GM19372 (cell line): ENCODE measurements around the gene PALM.
"Not testable (repeated sequence)": the region's sequence is repeated elsewhere in the genome, so short reads cannot be mapped to it uniquely, and the experiment has no call there.

Experiments
- ATAC-seq: cut with Tn5 transposase; IDR thresholded peaks from one replicate; pipeline ENCODE4 v1.9.1; 2021; ENCODE audit warnings: mild to moderate bottlenecking, low read depth, moderate library complexity; ENCODE audit not compliant: unreplicated experiment

The PALM gene

DNA sequence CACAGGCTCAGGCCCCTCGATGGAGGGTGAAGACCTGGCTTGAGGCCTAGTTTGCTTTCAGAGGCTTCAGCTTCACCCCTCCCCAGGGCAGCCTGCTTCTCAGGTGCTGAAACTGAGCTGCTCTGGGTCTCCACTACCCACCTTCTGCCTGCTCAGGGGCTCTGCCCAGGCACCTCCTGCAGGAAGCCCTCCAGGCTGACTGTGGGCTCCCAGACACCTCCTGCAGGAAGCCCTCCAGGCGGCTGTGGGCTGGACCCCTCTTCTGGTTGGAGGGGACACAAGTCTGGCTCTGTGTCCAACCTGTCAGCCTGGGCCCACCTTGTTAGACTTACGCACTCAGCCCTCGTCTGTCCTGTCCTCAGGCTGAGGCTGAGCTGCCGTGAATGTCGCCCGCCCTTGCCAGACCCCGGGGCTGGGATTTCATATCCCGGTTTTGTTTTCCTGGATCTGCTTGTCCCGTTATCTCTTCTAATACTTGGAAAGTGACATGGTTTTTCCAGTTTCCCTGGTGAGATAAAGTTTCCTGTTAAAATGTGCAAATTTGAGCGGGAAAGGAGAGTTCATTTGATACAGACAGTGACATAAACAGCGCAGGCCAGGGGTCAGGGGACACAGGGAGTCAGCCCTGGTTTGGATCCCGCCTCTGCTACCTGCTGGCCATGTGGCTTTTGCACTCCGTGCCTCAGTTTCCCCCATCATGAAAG is 21.4 kb downstream of the PALM start:
- no peak for ATAC-seq

DNA sequence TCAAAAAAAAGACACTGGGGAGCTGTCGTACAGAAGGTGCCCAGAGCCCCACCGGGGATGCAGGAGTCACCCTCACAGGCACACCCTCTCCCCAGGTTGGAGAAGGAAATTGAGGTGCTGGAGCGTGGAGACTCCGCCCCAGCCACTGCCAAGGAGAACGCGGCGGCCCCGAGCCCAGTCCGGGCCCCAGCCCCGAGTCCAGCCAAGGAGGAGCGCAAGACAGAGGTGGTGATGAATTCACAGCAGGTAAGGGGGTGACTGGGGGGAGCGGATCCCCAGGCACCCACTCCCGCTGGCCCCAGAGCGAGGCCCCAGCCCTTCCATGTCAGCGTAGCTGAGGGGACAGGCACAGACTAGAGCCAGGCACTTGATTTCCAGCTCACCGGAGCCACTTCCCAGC is 22.3 kb downstream of the PALM start:
- ATAC-seq, result no peak

DNA sequence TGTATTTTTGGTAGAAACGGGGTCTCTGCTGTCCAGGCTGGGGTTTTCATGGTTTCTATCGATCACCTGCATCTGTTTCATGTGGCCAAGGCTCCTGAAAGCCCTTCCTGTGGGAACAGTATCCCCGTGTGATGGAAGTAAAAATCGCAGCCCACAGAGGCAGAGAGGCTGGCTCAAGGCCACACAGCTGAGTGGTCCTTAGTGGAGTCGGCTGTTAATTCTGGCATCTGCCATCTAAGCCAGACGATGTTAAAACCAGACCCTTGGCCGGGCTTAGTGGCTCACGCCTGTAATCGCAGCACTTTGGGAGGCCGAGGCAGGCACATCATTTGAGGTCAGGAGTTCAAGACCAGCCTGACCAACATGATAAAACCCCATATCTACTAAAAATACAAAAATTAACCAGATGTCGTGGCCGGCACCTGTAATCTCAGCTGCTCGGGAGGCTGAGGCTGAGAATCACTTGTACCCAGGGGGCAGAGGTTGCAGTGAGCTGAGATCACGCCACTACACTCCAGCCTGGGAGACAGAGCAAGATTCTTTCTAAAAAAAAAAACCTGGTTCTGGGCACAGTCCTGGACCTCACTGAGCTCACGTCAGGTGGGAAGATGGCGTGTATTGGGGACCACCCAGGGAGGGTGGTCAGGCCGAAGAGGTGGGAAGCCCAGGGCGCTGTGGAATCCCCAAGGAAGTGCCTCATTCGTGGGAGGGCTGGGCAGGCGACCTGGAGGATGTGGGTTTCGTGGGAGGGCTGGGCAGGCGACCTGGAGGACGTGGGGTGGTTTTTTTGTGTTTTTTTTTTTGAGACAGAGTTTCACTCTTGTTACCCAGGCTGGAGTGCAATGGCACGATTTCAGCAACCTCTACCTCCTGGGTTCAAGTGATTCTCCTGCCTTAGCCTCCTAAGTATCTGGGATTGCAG is 23.7 kb downstream of the PALM start:
- no peak for ATAC-seq

DNA sequence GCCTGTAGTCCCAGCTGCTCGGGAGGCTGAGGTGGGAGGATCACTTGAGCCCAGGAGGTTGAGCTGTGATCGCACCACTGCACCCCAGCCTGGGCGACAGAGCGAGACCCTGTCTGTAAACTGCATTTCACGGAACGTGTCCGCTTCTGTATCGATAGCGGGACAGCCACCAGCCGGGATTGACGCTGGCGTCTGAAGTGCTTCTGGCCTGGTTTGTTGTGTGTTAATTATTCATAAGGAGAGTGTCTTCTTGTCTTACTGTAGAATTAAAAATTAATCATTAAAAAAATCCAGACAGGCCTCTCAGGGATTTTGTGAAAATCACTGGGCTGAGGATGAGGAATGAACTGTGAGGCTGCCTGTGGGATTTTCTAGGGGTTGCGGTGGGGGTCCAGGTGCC is 26.0 kb downstream of the PALM start:
- no peak for ATAC-seq

DNA sequence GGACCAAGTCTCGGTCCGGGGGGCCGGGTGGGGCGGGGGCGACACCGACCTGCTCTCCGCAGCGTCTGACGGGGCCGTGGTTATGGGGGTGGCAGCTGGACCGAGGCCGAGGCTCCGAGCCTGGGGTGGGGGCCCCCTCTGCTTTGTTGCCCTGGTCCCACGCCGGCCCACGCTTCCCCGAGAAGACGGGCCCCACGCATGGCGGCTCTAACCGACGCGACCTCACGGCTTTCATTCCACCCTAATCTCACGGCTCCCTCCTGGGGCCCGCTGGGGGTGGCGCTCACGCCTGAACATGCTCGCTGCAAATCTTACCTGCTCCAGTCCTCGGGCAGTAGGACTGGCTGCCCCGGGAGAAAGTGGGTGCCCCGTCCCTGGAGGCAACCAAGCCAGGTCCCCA is 27.4 kb downstream of the PALM start:
- ATAC-seq, result no peak

DNA sequence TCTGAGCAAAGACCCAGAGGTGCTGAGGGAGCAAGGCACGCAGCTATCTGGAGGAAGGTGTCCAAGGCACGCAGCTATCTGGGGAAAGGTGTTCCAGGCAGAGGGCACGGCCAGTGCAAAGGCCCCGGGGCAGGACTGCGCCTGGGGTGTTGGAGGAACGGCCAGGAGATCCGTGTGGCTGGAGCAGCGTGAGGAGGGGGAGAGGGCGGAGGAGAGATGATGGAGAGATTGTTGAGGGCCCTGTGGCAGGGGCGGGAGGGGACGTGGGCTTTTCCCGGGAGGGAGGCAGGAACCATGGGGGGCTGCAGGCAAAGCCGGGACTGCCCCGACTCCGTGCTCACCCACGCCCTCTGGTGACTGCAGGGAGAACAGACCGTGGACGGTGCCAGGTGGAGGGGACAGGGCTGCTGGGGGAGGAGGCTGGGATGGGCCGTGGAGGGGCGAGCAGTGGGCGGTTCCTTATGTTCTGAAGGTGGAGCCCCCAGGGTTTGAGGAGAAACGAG is 28.9 kb downstream of the PALM start:
- ATAC-seq, result no peak

DNA sequence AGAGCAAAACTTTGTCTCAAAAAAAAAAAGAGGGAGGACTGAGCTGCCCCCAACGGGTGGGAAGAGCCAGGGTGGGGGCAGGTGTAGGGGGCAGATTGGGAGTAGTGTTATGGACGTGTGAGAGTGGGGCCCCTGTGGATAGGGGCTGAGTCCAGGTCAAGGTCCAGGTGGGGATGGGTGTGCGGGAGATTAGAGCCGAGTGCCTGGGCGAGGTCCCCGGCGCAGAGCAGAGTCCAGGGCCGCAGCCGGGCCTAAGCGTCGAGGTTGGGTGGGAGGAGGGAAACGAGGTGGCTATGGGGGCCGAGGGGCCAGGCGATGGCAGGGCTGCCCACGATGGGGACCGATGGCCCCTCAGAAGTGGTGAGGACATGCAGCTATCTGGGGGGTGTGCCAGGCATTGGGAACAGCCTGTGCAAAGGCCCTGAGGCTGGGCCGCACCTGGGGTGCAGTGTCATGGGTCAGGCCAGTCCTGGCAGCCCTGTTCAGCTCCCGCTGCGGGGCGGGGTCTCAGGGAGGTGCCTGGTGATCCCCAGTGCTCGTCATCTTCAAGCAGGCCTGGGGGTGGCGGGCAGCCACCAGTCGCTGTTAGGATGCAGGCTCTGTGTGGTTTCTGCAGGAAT is 29.9 kb downstream of the PALM start:
- ATAC-seq, result no peak

DNA sequence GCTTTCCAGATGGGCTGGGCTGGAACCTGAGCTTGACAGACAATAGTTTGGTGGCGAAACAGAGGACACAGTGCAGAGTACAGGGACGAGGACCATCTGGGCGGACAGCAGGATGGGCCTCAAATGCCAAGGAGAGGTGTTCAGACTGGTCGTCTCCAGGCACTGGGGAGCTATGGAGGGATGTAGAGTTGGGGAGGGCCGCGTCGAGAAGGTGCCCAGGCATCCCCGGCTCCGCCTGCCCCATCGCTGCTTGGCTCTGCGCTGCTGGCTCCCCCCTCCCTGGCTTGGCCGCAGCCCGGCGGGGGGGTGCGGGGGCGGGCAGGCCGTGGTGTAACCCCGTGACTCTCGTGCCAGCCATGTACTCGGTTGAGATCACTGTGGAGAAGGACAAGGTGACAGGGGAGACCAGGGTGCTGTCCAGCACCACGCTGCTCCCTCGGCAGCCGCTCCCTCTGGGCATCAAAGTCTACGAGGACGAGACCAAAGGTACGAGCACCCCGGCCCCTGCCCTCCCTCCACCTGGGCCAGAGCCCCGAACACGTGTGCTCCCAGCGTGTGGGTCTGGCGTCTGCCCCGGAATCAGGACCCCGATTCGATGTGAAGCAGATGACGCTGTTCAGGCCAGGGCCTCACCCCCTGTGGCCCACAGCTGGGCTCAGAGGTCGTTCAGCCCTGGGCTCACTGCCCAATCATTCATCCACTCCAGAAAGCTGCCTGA is 31.4 kb downstream of the PALM start:
- no peak for ATAC-seq

DNA sequence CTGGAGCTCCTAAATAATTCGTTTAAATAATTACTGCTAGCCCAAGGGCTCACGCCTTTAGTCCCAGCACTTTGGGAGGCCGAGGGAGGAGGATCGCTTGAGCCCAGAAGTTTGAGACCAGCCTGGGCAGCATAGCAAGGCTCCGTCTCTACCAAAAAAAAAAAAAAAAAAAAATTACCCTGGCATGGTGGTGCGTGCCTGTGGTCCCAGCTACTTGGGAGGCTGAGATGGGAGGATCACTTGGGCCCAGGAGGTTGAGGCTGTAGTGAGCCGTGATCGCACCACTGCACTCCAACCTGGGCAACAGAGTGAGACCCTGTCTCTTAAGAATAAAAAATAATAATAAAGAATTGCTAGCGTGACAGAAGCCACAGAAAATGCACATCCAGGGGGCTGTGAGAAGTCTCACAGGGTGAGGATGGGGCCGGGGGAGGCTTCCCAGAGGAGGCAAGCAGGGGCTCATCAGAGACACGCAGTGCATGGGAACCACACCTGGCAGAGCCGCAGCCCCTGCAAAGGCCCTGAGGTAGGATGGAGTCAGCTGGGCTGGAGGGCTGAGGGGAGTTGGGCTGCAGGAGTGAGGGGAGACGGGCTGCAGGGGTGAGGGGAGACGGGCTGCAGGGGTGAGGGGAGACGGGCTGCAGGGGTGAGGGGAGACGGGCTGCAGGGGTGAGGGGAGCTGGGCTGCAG is 32.2 kb downstream of the PALM start:
- ATAC-seq, result not testable (repeated sequence)

DNA sequence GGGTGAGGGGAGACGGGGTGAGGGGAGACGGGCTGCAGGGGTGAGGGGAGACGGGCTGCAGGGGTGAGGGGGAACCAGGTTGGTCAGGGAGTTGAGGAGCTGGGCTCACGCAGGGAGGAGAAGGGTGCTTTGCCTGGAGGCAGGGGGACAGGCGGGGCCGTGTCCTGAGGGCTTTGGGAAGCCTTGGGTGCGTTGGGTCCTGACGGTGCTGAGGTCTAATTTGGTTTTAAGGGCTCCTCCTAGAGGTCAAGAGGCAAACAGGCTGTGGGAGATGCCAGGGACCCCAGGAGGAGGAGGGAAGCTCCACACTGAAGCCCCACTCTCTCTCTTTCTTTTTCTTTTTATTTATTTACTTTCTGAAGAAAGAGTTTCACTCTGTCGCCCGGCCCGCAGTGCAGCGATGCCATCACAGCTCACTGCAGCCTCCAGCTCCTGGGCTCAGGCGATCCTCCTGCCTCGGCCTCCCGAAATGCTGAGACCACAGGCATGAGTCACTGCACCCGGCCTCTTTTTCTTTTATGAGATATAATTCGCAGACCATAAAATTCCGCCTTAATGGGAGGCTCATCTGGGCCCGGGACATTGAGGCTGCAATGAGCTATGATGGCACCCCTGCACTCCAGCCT is 32.9 kb downstream of the PALM start:
- no peak for ATAC-seq

DNA sequence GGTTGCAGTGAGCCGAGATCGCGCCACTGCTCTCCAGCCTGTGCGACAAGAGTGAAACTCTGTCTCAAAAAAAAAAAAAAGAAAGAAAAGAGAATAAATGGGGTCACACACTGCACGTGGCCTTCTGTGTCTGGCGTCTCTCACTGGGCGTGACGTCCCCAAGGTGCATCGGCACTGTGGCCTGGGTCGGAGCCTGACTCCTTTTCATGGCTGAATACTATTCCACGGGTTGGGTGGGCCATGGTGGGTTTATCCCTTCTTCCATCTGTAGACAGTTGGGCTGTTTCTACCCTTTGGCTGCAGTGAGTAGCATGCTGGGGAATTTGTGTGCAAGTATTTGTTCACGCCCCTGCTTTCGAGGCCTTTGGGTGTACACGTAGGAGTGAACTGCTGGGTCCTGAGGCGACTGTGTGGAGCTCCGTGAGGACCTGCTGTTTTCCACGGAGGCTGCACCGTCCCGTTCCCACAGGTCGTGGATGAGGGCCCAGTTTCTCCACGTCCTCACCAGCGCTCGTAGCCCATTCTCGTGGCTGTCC is 33.9 kb downstream of the PALM start:
- ATAC-seq, result no peak

DNA sequence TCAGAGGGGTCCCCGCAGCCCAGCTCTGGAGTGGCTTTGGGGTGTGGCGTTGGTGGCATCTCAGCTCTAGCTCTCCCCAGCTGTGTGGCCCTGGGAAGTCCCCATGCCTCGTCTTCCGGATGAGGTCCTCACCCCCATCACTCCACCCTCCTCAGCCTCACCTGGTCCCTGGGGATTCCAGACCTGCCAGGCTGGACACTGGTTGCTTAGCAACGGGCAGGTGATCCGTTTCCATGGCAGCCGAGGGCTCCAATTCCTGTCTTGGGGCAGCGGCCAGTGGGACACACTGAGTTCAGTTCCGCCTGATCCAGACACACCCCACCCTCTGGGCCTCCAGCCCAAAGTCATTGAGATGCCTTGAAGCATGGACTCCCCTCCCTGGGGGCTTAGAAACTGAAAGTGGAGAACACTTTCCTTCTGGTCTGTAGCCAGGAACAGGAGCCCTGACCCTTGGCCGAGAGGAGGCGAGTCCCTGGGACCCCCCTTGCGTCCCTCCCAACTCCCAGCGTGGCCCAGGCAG is 34.5 kb downstream of the PALM start:
- no peak for ATAC-seq

DNA sequence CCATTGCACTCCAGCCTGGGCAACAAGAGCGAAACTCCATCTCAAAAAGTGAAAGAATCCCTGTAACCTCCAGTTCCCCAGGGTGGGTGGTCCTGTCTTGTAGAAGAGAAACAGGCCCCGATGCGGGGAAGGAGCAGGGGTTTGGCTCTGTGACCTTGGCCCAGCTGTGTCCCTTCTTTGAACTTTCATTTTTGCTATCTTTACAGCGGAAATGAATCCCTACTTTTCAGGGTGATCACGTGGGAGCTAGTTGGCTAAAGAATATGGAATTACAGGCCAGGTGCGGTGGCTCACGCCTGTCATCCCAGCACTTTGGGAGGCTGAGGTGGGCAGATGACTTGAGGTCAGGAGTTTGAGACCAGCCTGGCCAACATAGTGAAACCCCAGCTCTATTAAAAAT is 36.4 kb downstream of the PALM start:
- not testable (repeated sequence) for ATAC-seq

DNA sequence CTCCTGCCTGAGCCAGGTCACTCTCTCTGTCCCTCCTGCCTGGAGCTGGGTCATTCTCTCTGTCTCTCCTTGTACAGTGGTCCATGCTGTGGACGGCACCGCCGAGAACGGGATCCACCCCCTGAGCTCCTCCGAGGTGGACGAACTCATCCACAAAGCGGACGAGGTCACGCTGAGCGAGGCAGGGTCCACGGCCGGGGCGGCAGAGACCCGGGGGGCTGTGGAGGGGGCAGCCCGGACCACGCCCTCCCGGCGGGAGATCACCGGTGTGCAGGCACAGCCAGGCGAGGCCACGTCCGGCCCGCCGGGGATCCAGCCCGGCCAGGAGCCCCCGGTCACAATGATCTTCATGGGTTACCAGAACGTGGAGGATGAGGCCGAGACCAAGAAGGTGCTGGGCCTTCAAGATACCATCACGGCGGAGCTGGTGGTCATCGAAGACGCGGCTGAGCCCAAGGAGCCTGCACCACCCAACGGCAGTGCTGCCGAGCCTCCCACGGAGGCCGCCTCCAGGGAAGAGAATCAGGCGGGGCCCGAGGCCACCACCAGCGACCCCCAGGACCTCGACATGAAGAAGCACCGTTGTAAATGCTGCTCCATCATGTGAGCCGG is 37.6 kb downstream of the PALM start:
- no peak for ATAC-seq

DNA sequence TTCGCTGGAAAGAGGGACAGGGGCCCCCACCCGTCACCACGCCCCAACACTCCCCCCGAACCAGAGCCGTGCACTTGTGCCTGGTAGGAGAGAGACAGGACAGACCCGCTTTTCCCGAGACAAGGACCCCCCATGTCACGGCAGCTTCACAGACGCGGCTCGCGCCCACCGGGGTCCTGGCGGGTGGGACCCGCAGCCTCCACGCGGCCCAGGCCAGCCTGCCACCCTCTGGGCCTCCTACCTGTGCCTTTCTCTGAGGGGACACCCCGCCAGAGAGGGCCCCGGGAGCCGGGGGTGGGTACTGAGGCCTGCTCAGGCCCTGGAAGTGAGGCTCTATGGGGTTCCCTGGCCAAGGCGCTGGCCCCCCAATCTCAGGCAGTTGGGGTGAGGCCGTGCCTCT is 38.2 kb downstream of the PALM start:
- no peak for ATAC-seq

DNA sequence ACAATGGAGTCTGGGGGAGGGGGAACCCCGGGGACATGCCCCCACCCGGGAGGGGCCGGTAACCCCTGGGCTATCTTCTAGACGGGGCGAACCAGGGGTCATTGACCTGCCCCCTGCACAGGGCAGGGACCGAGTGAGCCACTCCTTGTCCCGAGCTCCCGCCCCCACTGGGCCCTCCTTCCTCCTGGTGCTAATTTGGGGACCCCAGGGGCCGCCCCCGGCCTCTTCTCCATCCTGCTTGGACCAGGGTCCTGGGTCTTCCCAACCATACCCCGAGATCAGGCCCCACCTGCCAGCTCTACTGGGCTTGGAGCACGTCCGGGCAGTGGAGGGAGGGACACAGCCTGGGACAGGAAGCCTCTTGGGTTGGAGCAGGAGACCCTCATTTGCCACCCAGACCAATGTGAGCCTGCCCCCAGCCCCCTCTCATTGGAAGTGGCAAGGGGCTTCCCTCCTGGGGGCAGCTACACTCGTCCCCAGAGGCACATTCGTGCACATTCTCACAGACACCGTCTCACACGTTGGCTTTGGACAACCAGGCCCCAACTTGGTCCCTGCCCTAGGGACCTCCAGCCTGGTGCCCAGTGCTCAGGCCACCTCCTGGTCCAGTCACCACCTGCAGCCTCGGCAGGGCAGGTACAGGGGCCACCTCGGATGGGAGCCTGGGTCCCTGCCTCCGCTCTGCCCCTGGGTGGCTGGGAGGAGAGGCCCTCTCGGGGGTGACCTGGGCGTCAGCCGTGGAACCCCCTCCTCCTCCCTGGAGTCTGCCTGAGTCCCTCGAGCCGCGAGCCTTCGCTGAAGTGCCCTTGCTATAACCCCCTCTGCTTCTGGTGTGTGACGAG is 38.9 kb downstream of the PALM start:
- ATAC-seq, result no peak

DNA sequence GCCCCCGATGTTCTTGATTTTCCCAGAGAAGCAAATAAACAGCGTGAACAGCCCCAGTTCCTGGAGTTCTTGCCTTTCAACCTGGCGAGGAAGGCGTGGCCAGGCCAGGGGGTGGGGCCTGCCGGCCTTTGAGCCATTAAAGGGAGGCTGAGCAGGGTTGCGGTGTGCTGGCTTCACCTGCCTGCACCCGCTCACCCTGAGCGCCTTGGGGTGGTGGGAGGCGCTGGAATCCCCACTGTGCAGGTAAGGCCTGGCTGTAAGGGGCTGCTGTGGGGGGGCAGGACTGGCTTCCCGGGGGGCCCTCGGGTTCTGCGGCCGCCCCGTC is 39.5 kb downstream of the PALM start:
- no peak for ATAC-seq

DNA sequence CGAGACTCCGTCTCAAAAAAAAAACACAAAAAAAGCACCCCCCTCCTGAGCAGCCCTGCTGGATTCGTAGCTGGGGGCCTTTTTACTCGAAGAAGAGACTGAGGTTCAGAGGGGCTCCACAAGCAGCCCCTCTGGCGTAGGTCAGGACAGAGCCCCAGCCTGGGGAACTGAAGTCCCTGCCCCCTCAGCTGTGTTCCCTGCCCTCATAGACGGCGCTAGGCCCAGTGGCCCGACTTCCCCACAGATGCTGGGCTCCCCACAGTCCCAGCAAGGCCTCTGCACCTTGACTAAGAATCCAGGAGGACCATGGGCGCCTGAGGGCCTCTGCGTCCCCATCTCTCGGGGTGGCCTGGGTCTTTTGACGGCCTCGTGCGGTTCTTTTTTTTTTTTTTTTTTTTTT is 41.1 kb downstream of the PALM start:
- no peak for ATAC-seq
